C4-2B (cell line): Measurements from ENCODE around the gene HOXA7.

ENCODE experiments used
- H3K27ac ChIP-seq: fragments of 450-650 bp; 2 replicates; pipeline ENCODE4 v1.5.1; 2017
- ZFX ChIP-seq: fragments of 450-650 bp; IDR thresholded peaks from 2 replicates; pipeline ENCODE4 v1.6.1; 2017
- TF ChIP-seq, protein P1 (sequence below): fragments of 450-650 bp; conservative IDR thresholded peaks from 2 replicates; pipeline ENCODE4 v1.5.1; 2017; ENCODE audit warnings: mild to moderate bottlenecking

Gene HOXA7

GRCh38 chr7:27132978-27133377, 23.5 kb downstream of the HOXA7 start:
- no peak overlapping the region for H3K27ac ChIP-seq
- TF ChIP-seq, protein P1, sequence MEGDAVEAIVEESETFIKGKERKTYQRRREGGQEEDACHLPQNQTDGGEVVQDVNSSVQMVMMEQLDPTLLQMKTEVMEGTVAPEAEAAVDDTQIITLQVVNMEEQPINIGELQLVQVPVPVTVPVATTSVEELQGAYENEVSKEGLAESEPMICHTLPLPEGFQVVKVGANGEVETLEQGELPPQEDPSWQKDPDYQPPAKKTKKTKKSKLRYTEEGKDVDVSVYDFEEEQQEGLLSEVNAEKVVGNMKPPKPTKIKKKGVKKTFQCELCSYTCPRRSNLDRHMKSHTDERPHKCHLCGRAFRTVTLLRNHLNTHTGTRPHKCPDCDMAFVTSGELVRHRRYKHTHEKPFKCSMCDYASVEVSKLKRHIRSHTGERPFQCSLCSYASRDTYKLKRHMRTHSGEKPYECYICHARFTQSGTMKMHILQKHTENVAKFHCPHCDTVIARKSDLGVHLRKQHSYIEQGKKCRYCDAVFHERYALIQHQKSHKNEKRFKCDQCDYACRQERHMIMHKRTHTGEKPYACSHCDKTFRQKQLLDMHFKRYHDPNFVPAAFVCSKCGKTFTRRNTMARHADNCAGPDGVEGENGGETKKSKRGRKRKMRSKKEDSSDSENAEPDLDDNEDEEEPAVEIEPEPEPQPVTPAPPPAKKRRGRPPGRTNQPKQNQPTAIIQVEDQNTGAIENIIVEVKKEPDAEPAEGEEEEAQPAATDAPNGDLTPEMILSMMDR: no peak
- TF ChIP-seq ZFX: no peak

GRCh38 chr7:27132214-27132613, 24.3 kb downstream of the HOXA7 start:
- H3K27ac ChIP-seq: no peak overlapping the region
- TF ChIP-seq ZFX: no peak
- TF ChIP-seq, protein P1: no peak

DNA sequence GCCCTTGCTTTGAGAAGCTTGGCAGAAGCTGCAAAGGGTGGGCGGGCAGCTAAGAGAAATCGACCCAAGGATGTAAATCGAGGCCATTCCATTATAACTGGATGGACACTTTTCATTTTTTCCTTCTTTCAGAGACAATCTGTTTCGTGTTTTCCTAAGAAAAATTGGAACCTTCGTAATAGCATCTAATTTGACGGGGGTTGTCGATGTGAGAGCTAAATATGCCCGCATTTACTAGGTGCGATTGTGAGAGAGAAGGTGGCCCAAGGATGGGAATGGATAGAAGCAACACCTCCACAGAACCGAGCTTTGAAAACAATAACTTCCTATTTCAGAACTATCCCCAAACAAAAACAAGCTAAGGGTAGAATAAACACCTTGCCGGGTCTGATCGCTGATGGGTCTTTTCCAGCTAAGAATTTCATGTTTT, 25.1 kb downstream of the HOXA7 start:
- TF ChIP-seq ZFX: no peak
- TF ChIP-seq, protein P1: no peak
- peak overlapping the region; percentile 75 for H3K27ac ChIP-seq

DNA sequence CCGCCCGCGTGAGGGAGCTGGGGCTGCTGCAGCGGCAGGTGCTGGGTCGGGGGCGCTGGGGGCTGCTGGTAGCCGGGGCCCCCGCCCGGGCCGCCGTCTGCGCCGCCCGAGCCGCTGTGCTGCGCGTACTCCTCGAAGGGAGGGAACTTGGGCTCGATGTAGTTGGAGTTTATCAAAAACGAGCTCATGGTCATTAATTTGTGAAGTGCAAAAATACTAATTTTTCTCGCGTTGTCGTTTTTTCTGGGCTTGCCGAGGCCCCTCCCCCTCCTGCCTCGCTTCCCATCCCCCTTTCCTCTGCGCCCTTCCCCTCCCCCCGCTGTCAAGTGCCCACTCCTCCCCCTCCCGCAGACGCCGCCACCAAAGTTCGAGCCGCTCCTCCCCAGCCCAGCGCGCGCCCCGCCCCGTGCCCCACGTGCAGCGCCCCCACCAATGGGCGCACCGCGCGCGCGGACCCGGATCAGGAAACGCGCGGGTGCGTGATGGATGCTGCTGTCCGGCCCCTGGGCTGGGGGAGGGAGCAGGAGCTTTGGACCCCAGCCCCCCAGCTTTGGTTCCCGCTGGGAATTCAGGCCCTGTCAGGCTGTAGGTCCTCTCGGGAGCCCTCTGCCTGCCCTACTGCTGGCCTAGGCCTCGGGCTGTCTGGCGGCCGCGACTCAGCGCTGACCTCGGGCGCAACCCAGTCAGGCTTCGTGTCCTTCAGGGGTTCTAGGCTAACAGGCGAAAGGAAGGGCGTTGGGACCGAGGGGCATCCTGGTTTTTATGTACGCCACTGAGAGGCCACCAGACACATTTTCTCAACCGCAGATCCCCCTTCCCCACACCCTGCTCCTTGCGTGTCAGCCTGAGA, 25.7 kb downstream of the HOXA7 start, which contains the start of gene HOXA4:
Gene HOXA4 (minus strand): TSS at position 218 of the 850 bp plus-strand sequence. CDS start 24 bp downstream, at position 194.
- TF ChIP-seq, protein P1: no peak
- TF ChIP-seq ZFX: peak; percentile 27; the same call in 1 of the 2 replicates
- H3K27ac ChIP-seq: peak within 1 kb of the TSS; percentile 75

DNA sequence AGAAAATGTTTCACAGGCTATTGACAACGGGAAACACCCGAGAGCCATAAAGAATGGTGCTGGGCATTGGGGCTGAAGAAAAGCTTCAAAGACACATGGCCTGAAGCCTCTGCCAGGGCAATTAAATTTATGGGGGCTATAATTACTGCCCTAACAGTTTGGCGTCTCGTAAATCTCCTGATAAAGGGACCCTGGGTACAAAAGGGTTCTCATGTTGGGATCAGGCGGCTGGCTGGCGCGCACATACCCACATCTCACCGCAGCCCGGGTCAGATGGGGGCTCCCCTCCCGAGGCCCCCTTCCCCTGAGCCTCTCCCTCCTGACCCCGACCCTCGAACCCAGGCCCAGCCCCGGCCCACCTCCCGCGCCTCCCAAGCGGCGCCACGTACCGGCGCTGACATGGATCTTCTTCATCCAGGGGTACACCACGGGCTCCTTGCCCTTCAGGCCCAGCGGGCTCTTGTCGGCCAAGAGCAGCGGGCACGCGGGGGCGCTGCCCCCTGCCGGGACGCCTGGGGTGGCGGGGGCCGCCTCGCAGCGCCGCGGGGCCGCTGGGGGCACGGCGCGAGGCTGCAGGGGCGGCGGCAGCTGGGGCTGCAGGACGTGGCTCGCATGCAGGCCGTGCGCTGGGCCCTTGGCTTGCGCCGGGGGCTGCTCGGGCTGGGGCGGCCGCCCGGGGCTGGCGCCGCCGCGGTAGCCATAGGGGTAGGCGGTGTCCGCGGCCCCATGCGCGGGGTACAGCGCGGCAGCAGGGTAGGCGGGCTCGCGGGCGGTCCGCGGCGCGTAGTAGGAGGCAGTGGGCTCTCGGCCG, 26.5 kb downstream of the HOXA7 start:
- peak overlapping the region; percentile 75 for H3K27ac ChIP-seq

DNA sequence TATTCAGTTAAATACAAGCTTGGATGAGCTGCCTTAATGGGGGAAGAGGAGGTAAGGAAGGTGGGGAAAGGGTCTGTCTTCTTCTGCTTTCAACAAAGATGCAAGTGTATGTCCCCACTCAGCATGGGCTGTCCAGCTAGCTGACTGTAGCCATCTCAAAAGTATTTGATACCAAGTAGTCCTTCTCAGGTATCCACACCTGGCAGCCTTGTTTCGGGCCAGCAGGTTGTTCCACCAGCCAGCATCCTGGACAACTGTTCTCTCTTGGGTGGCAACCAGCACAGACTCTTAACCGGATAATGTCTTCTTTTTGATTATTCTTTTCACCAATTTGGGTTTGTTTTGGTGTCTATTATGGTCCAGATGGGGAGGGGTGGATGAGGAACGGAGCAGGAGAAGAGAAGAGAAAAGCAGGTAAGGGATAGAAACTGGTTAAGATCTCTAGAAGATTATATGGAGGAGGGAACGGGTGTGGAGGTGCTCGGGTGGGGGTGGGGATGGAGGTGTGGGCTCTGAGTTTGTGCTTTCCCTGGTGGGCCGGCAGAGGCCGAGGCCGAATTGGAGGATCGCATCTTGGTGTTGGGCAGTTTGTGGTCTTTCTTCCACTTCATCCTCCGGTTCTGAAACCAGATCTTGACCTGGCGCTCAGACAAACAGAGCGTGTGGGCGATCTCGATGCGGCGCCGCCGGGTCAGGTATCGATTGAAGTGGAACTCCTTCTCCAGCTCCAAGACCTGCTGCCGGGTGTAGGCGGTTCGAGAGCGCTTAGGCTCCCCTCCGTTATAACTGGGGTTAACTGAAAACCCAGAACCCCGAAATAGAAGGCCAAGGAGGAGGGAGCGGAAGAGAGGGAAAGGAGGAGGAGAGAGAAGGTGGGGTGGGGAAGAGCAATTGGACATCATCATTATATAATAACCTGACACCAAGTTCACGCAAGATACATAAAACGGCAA, 27.4 kb downstream of the HOXA7 start:
- no peak overlapping the region for H3K27ac ChIP-seq
- no peak for TF ChIP-seq ZFX
- TF ChIP-seq, protein P1: no peak

More for the DNA sequence above, 26.5 kb downstream of the HOXA7 start:
- TF ChIP-seq ZFX: peak; percentile 58
- TF ChIP-seq, protein P1: peak; percentile 45
